Measurements from ENCODE around the gene TRAF3. TPM values are rescaled to one million over a fixed set of nuclear protein-coding genes. Genes with fewer than 3 reads are reported as not detected.

The TRAF3 gene
- total and polyA plus RNA-seq, 4 donors, result 2.1 to 12.0 (median 5.2) TPM

DNA sequence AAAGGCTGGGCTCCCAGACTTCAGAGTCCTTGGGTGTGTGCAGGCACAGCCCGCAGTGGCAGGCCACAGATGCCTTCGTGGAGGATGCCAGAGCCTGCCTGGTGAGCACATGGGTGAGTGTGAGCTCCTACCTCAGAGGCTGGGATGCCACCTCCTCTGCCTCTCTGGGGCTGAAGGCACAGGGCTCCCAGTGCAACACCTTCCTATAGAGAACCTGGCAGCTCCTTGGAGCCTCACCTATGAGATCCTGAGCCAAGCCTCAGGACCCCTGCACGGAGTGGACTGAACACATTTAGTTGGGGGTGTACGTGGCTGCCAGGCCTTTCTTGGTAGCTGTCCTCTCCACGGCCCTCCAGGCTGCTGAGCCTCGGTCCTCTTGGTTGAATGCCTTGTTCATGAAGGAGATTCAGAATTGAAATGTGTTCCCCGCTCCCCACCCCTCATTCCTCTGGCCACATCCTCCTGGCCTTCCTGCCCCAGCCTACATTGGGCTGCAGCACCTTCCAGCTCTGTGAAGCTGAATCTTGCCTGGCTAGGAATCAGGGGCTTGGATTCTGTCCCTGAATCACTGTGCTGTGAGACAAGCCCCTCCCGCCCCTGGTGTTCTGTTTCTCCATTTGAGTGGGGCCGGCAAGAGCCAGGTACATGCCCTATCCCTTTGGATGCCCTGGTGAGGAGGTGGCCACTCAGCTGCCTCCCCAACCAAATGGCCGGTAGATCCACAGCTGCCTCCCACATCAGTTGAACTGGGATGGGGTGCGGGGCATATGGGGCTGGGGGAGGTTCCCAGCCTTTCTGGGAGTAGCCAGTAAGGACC is 38.7 kb upstream of the TRAF3 start:
- H3K4me3 ChIP-seq (ENCODE audit: low read depth in 1 of 3, low read length in 3 of 3), result no peak overlapping the region
- no peak for DNase-seq (ENCODE audit: low spot score)

More for the DNA sequence above, 38.7 kb upstream of the TRAF3 start:
- H3K9me3 ChIP-seq (ENCODE audit: control insufficient read depth in 4 of 4, low read length in 3 of 4), result peaks cover 0 to 5% (median 2%) of the 10 kb centered on the region in 4 donors
- no peak overlapping the region for H3K27ac ChIP-seq (ENCODE audit: low read depth in 1 of 2, low read length in 2 of 2)
- peaks cover 0 to 7% (median 0%) of the 10 kb centered on the region in 4 donors for H3K36me3 ChIP-seq (ENCODE audit: control insufficient read depth in 4 of 4, insufficient read depth in 3 of 4, low read depth in 1 of 4, low read length in 3 of 4)
- no peaks in the 10 kb centered on the region for H3K4me1 ChIP-seq (ENCODE audit: control insufficient read depth in 4 of 4, insufficient read depth in 4 of 4, low read length in 3 of 4)
- WGBS, result 94% methylated on average over 11 of the region's 11 CpGs
- H3K9ac ChIP-seq (ENCODE audit: low read depth in 1 of 2, low read length in 2 of 2), result no peak overlapping the region
- H3K27me3 ChIP-seq (ENCODE audit: control insufficient read depth in 4 of 4, insufficient read depth in 4 of 4, low read length in 3 of 4), result no peaks in the 10 kb centered on the region
- TF ChIP-seq FOXA2 (IDR thresholded peaks at IDR 0.05) (no peak), RAD21 (IDR thresholded peaks at IDR 0.05) (no peak), GABPA (IDR thresholded peaks at IDR 0.05 in 1 of 2, conservative IDR thresholded peaks at IDR 0.05 in 1 of 2) (no peak), FOXA1 (IDR thresholded peaks at IDR 0.05) (no peak), YY1 (IDR thresholded peaks at IDR 0.05) (no peak), EGR1 (IDR thresholded peaks at IDR 0.05; ENCODE audit: low read depth in 2 of 2) (no peak), TAF1 (conservative IDR thresholded peaks at IDR 0.05) (no peak), NR2F2 (IDR thresholded peaks at IDR 0.05) (no peak), HNF4A (conservative IDR thresholded peaks at IDR 0.05) (no peak), RXRA (IDR thresholded peaks at IDR 0.05) (no peak), JUND (IDR thresholded peaks at IDR 0.05) (no peak), HNF4G (IDR thresholded peaks at IDR 0.05) (no peak), SP1 (IDR thresholded peaks at IDR 0.05) (no peak)
- TF ChIP-seq, protein P1, sequence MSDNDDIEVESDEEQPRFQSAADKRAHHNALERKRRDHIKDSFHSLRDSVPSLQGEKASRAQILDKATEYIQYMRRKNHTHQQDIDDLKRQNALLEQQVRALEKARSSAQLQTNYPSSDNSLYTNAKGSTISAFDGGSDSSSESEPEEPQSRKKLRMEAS (IDR thresholded peaks at IDR 0.05), result no peak
- TF ChIP-seq, protein P2, sequence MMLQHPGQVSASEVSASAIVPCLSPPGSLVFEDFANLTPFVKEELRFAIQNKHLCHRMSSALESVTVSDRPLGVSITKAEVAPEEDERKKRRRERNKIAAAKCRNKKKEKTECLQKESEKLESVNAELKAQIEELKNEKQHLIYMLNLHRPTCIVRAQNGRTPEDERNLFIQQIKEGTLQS (IDR thresholded peaks at IDR 0.05), result no peak
- TF ChIP-seq, protein P3, sequence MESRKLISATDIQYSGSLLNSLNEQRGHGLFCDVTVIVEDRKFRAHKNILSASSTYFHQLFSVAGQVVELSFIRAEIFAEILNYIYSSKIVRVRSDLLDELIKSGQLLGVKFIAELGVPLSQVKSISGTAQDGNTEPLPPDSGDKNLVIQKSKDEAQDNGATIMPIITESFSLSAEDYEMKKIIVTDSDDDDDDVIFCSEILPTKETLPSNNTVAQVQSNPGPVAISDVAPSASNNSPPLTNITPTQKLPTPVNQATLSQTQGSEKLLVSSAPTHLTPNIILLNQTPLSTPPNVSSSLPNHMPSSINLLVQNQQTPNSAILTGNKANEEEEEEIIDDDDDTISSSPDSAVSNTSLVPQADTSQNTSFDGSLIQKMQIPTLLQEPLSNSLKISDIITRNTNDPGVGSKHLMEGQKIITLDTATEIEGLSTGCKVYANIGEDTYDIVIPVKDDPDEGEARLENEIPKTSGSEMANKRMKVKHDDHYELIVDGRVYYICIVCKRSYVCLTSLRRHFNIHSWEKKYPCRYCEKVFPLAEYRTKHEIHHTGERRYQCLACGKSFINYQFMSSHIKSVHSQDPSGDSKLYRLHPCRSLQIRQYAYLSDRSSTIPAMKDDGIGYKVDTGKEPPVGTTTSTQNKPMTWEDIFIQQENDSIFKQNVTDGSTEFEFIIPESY (IDR thresholded peaks at IDR 0.05), result no peak
- TF ChIP-seq, protein P4, sequence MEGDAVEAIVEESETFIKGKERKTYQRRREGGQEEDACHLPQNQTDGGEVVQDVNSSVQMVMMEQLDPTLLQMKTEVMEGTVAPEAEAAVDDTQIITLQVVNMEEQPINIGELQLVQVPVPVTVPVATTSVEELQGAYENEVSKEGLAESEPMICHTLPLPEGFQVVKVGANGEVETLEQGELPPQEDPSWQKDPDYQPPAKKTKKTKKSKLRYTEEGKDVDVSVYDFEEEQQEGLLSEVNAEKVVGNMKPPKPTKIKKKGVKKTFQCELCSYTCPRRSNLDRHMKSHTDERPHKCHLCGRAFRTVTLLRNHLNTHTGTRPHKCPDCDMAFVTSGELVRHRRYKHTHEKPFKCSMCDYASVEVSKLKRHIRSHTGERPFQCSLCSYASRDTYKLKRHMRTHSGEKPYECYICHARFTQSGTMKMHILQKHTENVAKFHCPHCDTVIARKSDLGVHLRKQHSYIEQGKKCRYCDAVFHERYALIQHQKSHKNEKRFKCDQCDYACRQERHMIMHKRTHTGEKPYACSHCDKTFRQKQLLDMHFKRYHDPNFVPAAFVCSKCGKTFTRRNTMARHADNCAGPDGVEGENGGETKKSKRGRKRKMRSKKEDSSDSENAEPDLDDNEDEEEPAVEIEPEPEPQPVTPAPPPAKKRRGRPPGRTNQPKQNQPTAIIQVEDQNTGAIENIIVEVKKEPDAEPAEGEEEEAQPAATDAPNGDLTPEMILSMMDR (IDR thresholded peaks at IDR 0.05; ENCODE audit: low read depth, low read length, missing input control), result no peak
- TF ChIP-seq, protein P5, sequence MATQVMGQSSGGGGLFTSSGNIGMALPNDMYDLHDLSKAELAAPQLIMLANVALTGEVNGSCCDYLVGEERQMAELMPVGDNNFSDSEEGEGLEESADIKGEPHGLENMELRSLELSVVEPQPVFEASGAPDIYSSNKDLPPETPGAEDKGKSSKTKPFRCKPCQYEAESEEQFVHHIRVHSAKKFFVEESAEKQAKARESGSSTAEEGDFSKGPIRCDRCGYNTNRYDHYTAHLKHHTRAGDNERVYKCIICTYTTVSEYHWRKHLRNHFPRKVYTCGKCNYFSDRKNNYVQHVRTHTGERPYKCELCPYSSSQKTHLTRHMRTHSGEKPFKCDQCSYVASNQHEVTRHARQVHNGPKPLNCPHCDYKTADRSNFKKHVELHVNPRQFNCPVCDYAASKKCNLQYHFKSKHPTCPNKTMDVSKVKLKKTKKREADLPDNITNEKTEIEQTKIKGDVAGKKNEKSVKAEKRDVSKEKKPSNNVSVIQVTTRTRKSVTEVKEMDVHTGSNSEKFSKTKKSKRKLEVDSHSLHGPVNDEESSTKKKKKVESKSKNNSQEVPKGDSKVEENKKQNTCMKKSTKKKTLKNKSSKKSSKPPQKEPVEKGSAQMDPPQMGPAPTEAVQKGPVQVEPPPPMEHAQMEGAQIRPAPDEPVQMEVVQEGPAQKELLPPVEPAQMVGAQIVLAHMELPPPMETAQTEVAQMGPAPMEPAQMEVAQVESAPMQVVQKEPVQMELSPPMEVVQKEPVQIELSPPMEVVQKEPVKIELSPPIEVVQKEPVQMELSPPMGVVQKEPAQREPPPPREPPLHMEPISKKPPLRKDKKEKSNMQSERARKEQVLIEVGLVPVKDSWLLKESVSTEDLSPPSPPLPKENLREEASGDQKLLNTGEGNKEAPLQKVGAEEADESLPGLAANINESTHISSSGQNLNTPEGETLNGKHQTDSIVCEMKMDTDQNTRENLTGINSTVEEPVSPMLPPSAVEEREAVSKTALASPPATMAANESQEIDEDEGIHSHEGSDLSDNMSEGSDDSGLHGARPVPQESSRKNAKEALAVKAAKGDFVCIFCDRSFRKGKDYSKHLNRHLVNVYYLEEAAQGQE (IDR thresholded peaks at IDR 0.05), result no peak

Measured in liver (tissue), 9 donors.